ENCODE measurements around the gene ARMC5. TPM values are rescaled to one million over a fixed set of nuclear protein-coding genes. Genes with fewer than 3 reads are reported as not detected.

Gene ARMC5
- total RNA-seq, 1 experiment from 2014 or later, result 11.3 TPM

- TF ChIP-seq ATF6 (CRISPR knock-in tag; IDR thresholded peaks at IDR 0.05) (no peak), ZNF416 (CRISPR knock-in tag; IDR thresholded peaks at IDR 0.05) (no peak), STAT6 (CRISPR knock-in tag; conservative IDR thresholded peaks at IDR 0.05; ENCODE audit: low read depth) (no peak), RORB (CRISPR knock-in tag; IDR thresholded peaks at IDR 0.05) (no peak)
Measured at GRCh38 chr16:31417916-31418315, 41.4 kb upstream of the ARMC5 start (continued).

GRCh38 chr16:31420037-31420436 lies 39.3 kb upstream of the ARMC5 start:
- peaks cover 7% of the 10 kb centered on the region for H3K9me3 Mint-ChIP-seq
- no peak overlapping the region for H3K27ac Mint-ChIP-seq
- H3K27me3 Mint-ChIP-seq (ENCODE audit: low read depth), result peaks cover 24% of the 10 kb centered on the region
- no peak overlapping the region for H3K4me3 Mint-ChIP-seq
- H3K4me1 Mint-ChIP-seq, result no peaks in the 10 kb centered on the region
- H3K36me3 Mint-ChIP-seq, result no peaks in the 10 kb centered on the region
- ChIA-PET CTCF (no interaction called here), POLR2A (no interaction called here)
- DNase-seq (ENCODE audit: low spot score), result no peak
- ATAC-seq, result no peak
- no peak for TF ChIP-seq MLX (CRISPR knock-in tag; IDR thresholded peaks at IDR 0.05)
- TF ChIP-seq ERG (CRISPR knock-in tag; IDR thresholded peaks at IDR 0.05), result no peak
- TF ChIP-seq GTF2I (CRISPR knock-in tag; conservative IDR thresholded peaks at IDR 0.05), result no peak
- TF ChIP-seq MYBL2 (CRISPR knock-in tag; IDR thresholded peaks at IDR 0.05), result no peak
- TF ChIP-seq NR3C1 (CRISPR knock-in tag; conservative IDR thresholded peaks at IDR 0.05; ENCODE audit: low read depth), result no peak
- TF ChIP-seq CBFB (CRISPR knock-in tag; IDR thresholded peaks at IDR 0.05; ENCODE audit: low read depth), result no peak
- TF ChIP-seq ZNF423 (CRISPR knock-in tag; IDR thresholded peaks at IDR 0.05), result no peak
- no peak for TF ChIP-seq KAT7 (CRISPR knock-in tag; IDR thresholded peaks at IDR 0.05; ENCODE audit: borderline replicate concordance)
- TF ChIP-seq ZNF263 (CRISPR knock-in tag; IDR thresholded peaks at IDR 0.05; ENCODE audit: low read depth), result no peak
- no peak for TF ChIP-seq ZNF425 (CRISPR knock-in tag; conservative IDR thresholded peaks at IDR 0.05)
- no peak for TF ChIP-seq ZNF232 (CRISPR knock-in tag; IDR thresholded peaks at IDR 0.05)
- TF ChIP-seq TP53 (CRISPR knock-in tag; IDR thresholded peaks at IDR 0.05), result no peak
- TF ChIP-seq ARID4B (CRISPR knock-in tag; IDR thresholded peaks at IDR 0.05; ENCODE audit: borderline replicate concordance), result no peak
